CD4-positive, CD25-positive, alpha-beta regulatory T cell (primary cell): ENCODE measurements around the gene BRCA1. TPM values are rescaled to one million over a fixed set of nuclear protein-coding genes. Genes with fewer than 3 reads are reported as not detected.

Experiments used
- ATAC-seq, 2 donors: fragments of 150-1000 bp; cut with Tn5 transposase; one replicate each; pipeline ENCODE4 v1.10.0; 2021; ENCODE audit warnings: low read depth in 2 of 2, moderate number of reproducible peaks in 2 of 2, moderate library complexity in 1 of 2
- DNase-seq, 3 donors: peaks; one replicate each; pipeline versions ENCODE4 v3.0.0 to v3.0.0-alpha.2; 2012 to 2022; ENCODE audit warnings: mixed read lengths in 1 of 3
- H3K27ac ChIP-seq: one replicate; pipeline ENCODE4 v1.7.0; 2013; ENCODE audit warnings: mild to moderate bottlenecking, low read length; ENCODE audit not compliant: insufficient read depth, poor library complexity, severe bottlenecking
- H3K27me3 ChIP-seq: one replicate; pipeline ENCODE4 v1.7.0; 2013; ENCODE audit warnings: low read length; ENCODE audit not compliant: control insufficient read depth, insufficient read depth
- H3K36me3 ChIP-seq: one replicate; pipeline ENCODE4 v1.7.0; 2013; ENCODE audit warnings: mild to moderate bottlenecking, low read length, moderate library complexity; ENCODE audit not compliant: control insufficient read depth, insufficient read depth
- H3K4me1 ChIP-seq: 2 replicates; pipeline ENCODE4 v1.7.0; 2013; ENCODE audit warnings: mild to moderate bottlenecking, low read length; ENCODE audit not compliant: insufficient read depth, control insufficient read depth, poor library complexity, severe bottlenecking
- H3K4me3 ChIP-seq: one replicate; pipeline ENCODE4 v1.7.0; 2013; ENCODE audit warnings: low read depth, mild to moderate bottlenecking, low read length, moderate library complexity
- H3K9me3 ChIP-seq, 2 experiments: 1 replicate in 1 of 2; 2 replicates in 1 of 2; pipeline ENCODE4 v1.7.0; 2013; ENCODE audit warnings: low read length in 2 of 2, mild to moderate bottlenecking in 1 of 2, moderate library complexity in 1 of 2; ENCODE audit not compliant: control insufficient read depth in 2 of 2
- H3K27ac Mint-ChIP-seq, 3 donors: one replicate each; pipeline ENCODE4 v1.8.0; 2020 to 2022; ENCODE audit warnings: mild to moderate bottlenecking in 3 of 3, mixed read lengths in 3 of 3, moderate library complexity in 2 of 3
- H3K27me3 Mint-ChIP-seq: one replicate; pipeline ENCODE4 v1.8.0; 2022; ENCODE audit warnings: mild to moderate bottlenecking, mixed read lengths
- H3K36me3 Mint-ChIP-seq: one replicate; pipeline ENCODE4 v1.8.0; 2020; ENCODE audit warnings: mixed read lengths
- H3K4me1 Mint-ChIP-seq, 4 donors: one replicate each; pipeline ENCODE4 v1.8.0; 2020 to 2022; ENCODE audit warnings: mixed read lengths in 4 of 4, mild to moderate bottlenecking in 1 of 4
- H3K4me3 Mint-ChIP-seq, 4 donors: one replicate each; pipeline ENCODE4 v1.8.0; 2020 to 2022; ENCODE audit warnings: mild to moderate bottlenecking in 4 of 4, mixed read lengths in 4 of 4, moderate library complexity in 3 of 4
- H3K9me3 Mint-ChIP-seq, 7 donors: one replicate each; pipeline ENCODE4 v1.8.0; 2020 to 2022; ENCODE audit warnings: mixed read lengths in 7 of 7, mild to moderate bottlenecking in 3 of 7, moderate library complexity in 2 of 7
- polyA plus RNA-seq, 4 donors: library from polyadenylated mRNA; unstranded; fragments of 300-500 nt; fragmentation: Illumina TruSeq; gene quantifications; one replicate each; pipeline ENCODE4 v1.2.3, GENCODE V29; 2021
- total RNA-seq: library from RNA; stranded (reverse); gene quantifications from one replicate; pipeline ENCODE4 v1.2.3, GENCODE V29; 2022

Gene BRCA1
- total and polyA plus RNA-seq, 5 donors from 2014 or later, result 1.0 to 5.7 (median 1.8) TPM

GRCh38 chr17:43079641-43080302 lies 45.4 kb downstream of the BRCA1 start:
- DNase-seq, result no peak
- no peaks in the 10 kb centered on the region for H3K4me1 ChIP-seq
- Mint-ChIP-seq H3K9me3 (no peaks in the 10 kb centered on the region), H3K36me3 (no peaks in the 10 kb centered on the region), H3K27me3 (no peaks in the 10 kb centered on the region), H3K4me3 (no peak overlapping the region), H3K27ac (no peak overlapping the region), H3K4me1 (no peaks in the 10 kb centered on the region)
- H3K4me3 ChIP-seq, result no peak overlapping the region
- ATAC-seq, result no peak
- no peaks in the 10 kb centered on the region for H3K27me3 ChIP-seq
- no peak overlapping the region for H3K27ac ChIP-seq
- H3K9me3 ChIP-seq, result no peaks in the 10 kb centered on the region
- H3K36me3 ChIP-seq, result no peaks in the 10 kb centered on the region

- Mint-ChIP-seq H3K27me3 (no peaks in the 10 kb centered on the region), H3K4me3 (no peak overlapping the region), H3K4me1 (peaks cover 0 to 4% (median 0%) of the 10 kb centered on the region in 4 donors), H3K36me3 (no peaks in the 10 kb centered on the region), H3K9me3 (no peaks in the 10 kb centered on the region), H3K27ac (peak overlapping the region in 1 of 3 donors; percentile 76)
- H3K27ac ChIP-seq, result no peak overlapping the region
- no peak overlapping the region for H3K4me3 ChIP-seq
- no peaks in the 10 kb centered on the region for H3K9me3 ChIP-seq
- no peaks in the 10 kb centered on the region for H3K36me3 ChIP-seq
- ATAC-seq, result no peak
- H3K27me3 ChIP-seq, result no peaks in the 10 kb centered on the region
- H3K4me1 ChIP-seq, result no peaks in the 10 kb centered on the region
- no peak for DNase-seq
Measured at GRCh38 chr17:43074869-43075268, 50.3 kb downstream of the BRCA1 start.

GRCh38 chr17:43070872-43071271 lies 54.3 kb downstream of the BRCA1 start:
- Mint-ChIP-seq H3K4me3 (no peak overlapping the region), H3K4me1 (peaks cover 0 to 4% (median 0%) of the 10 kb centered on the region in 4 donors), H3K36me3 (no peaks in the 10 kb centered on the region), H3K27ac (no peak overlapping the region), H3K9me3 (no peaks in the 10 kb centered on the region), H3K27me3 (no peaks in the 10 kb centered on the region)
- Histone ChIP-seq H3K4me1 (no peaks in the 10 kb centered on the region), H3K27me3 (no peaks in the 10 kb centered on the region), H3K9me3 (no peaks in the 10 kb centered on the region), H3K4me3 (no peak overlapping the region), H3K36me3 (no peaks in the 10 kb centered on the region), H3K27ac (no peak overlapping the region)
- ATAC-seq, result no peak
- DNase-seq, result no peak

- Mint-ChIP-seq H3K4me3 (no peak overlapping the region), H3K4me1 (peaks cover 0 to 4% (median 0%) of the 10 kb centered on the region in 4 donors), H3K36me3 (no peaks in the 10 kb centered on the region), H3K9me3 (no peaks in the 10 kb centered on the region), H3K27me3 (no peaks in the 10 kb centered on the region), H3K27ac (peak overlapping the region in 1 of 3 donors; percentile 5)
- H3K27ac ChIP-seq, result no peak overlapping the region
- H3K9me3 ChIP-seq, result no peaks in the 10 kb centered on the region
- no peaks in the 10 kb centered on the region for H3K4me1 ChIP-seq
- H3K27me3 ChIP-seq, result no peaks in the 10 kb centered on the region
- DNase-seq, result no peak
- H3K36me3 ChIP-seq, result no peaks in the 10 kb centered on the region
- no peak for ATAC-seq
- H3K4me3 ChIP-seq, result no peak overlapping the region
Measured at GRCh38 chr17:43070257-43070656, 54.9 kb downstream of the BRCA1 start.

GRCh38 chr17:43069368-43069898 lies 55.7 kb downstream of the BRCA1 start:
- H3K4me3 ChIP-seq, result no peak overlapping the region
- Mint-ChIP-seq H3K9me3 (no peaks in the 10 kb centered on the region), H3K27me3 (no peaks in the 10 kb centered on the region), H3K4me1 (peaks cover 0 to 4% (median 0%) of the 10 kb centered on the region in 4 donors), H3K36me3 (no peaks in the 10 kb centered on the region), H3K27ac (no peak overlapping the region), H3K4me3 (no peak overlapping the region)
- H3K27me3 ChIP-seq, result no peaks in the 10 kb centered on the region
- H3K36me3 ChIP-seq, result no peaks in the 10 kb centered on the region
- ATAC-seq, result no peak
- no peaks in the 10 kb centered on the region for H3K9me3 ChIP-seq
- no peak overlapping the region for H3K27ac ChIP-seq
- no peaks in the 10 kb centered on the region for H3K4me1 ChIP-seq
- no peak for DNase-seq

GRCh38 chr17:43068570-43069367 lies 56.4 kb downstream of the BRCA1 start:
- no peak overlapping the region for H3K4me3 Mint-ChIP-seq
- H3K4me1 ChIP-seq, result no peaks in the 10 kb centered on the region
- peaks cover 0 to 4% (median 0%) of the 10 kb centered on the region in 4 donors for H3K4me1 Mint-ChIP-seq
- H3K9me3 Mint-ChIP-seq, result no peaks in the 10 kb centered on the region
- no peak overlapping the region for H3K4me3 ChIP-seq
- DNase-seq (no peak), ATAC-seq (no peak)
- H3K9me3 ChIP-seq, result no peaks in the 10 kb centered on the region
- no peaks in the 10 kb centered on the region for H3K36me3 ChIP-seq
- H3K36me3 Mint-ChIP-seq, result no peaks in the 10 kb centered on the region
- H3K27me3 Mint-ChIP-seq, result no peaks in the 10 kb centered on the region
- H3K27ac Mint-ChIP-seq, result no peak overlapping the region
- H3K27me3 ChIP-seq, result no peaks in the 10 kb centered on the region
- no peak overlapping the region for H3K27ac ChIP-seq

GRCh38 chr17:43062984-43063638 lies 62.1 kb downstream of the BRCA1 start:
- Histone ChIP-seq H3K4me1 (no peaks in the 10 kb centered on the region), H3K36me3 (no peaks in the 10 kb centered on the region), H3K4me3 (no peak overlapping the region), H3K9me3 (no peaks in the 10 kb centered on the region), H3K27me3 (no peaks in the 10 kb centered on the region), H3K27ac (no peak overlapping the region)
- Mint-ChIP-seq H3K4me3 (no peak overlapping the region), H3K27ac (peak overlapping the region in 1 of 3 donors; percentile 2), H3K36me3 (no peaks in the 10 kb centered on the region), H3K27me3 (no peaks in the 10 kb centered on the region), H3K4me1 (no peaks in the 10 kb centered on the region), H3K9me3 (no peaks in the 10 kb centered on the region)
- DNase-seq (no peak), ATAC-seq (no peak)
